Measurements from ENCODE around the gene ST8SIA5.

ST8SIA5 gene

DNA sequence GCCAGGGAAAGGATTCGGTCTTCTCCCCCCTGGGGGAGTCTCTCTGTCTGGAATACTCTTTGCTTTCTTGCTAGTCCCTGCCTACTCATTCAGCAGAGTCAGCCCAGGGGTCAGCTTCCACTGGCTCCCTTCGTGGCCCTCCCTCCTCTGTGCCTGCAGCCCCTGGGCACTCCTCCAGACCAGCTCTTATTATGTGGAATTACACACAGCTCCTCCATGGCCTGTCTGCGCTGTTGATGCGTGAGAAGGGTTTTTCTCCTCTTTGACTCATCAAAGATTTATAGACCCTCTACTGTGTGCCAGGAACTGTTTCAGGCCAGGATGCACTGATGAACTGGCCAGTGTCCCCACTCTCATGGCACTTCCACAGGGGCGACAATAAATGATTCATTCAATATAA is 44.4 kb downstream of the ST8SIA5 start:
- TF ChIP-seq, protein P1, sequence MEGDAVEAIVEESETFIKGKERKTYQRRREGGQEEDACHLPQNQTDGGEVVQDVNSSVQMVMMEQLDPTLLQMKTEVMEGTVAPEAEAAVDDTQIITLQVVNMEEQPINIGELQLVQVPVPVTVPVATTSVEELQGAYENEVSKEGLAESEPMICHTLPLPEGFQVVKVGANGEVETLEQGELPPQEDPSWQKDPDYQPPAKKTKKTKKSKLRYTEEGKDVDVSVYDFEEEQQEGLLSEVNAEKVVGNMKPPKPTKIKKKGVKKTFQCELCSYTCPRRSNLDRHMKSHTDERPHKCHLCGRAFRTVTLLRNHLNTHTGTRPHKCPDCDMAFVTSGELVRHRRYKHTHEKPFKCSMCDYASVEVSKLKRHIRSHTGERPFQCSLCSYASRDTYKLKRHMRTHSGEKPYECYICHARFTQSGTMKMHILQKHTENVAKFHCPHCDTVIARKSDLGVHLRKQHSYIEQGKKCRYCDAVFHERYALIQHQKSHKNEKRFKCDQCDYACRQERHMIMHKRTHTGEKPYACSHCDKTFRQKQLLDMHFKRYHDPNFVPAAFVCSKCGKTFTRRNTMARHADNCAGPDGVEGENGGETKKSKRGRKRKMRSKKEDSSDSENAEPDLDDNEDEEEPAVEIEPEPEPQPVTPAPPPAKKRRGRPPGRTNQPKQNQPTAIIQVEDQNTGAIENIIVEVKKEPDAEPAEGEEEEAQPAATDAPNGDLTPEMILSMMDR (IDR thresholded peaks at IDR 0.05; ENCODE audit: extremely low read depth, missing control alignments) = no peak
- no peak for DNase-seq (ENCODE audit: low spot score)

DNA sequence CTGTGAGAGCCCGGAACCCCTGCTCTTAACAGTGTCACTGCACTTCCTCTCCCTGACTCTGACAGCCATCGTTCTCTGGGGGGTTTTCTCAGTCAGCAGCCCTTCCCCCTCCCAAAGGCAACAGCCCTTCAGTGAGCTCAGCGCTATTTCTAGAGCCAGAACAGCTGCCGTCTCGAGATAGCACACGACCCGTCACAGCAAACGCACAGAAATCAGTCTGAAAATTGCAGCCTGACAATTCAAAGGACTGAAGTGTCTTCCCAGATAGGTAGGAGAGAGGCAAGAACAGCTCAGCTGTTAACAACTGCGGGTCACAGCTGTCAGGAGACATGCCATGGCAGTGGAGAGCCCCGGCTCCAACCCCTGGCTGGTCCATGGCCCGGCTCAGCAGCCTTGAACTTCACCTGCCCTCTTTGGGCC is 45.4 kb downstream of the ST8SIA5 start:
- peak; percentile 33 for DNase-seq (ENCODE audit: low spot score)
- TF ChIP-seq, protein P1 (IDR thresholded peaks at IDR 0.05; ENCODE audit: extremely low read depth, missing control alignments) = no peak

DNA sequence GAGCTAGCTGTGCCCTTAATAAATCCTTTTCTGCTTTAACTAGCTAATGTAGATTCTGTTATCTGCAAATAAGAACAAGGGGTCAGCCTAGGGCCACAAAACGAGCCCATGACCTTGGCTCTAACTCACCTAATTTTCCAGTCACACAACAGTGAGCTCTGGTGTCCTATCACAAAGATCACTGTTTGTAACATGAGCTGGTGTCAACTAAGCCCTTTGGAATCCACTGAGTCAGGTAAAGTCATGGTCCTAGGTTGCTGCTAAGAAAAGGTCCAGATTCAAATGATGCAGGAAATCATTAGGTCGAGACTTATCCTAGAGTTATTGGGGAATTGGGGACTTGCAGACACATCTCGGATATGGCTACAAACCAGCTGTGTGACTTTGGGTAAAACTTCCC is 49.9 kb downstream of the ST8SIA5 start:
- no peak for DNase-seq (ENCODE audit: low spot score)
- TF ChIP-seq, protein P1 (IDR thresholded peaks at IDR 0.05; ENCODE audit: extremely low read depth, missing control alignments) = no peak

DNA sequence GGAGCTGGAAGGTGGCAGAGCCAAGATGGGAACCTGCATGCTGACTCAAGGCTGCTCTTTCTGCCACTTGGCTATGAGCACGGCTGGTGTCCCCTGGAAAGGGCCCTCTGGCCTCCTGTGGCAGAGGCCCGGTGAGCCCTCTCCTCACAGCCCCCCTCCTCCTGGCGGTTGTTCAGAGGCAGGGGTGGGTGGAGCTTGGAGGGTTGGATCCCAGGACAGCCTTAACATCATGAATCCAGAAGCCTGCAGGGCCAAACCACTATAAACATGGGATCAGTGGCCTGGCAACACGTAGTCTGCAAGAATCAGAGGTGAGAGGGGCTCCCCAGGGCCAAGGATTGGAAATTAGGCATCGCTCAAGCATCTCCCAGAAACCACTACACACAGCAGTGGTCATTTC is 51.3 kb downstream of the ST8SIA5 start:
- TF ChIP-seq, protein P1 (IDR thresholded peaks at IDR 0.05; ENCODE audit: extremely low read depth, missing control alignments) = no peak
- DNase-seq (ENCODE audit: low spot score) = no peak

DNA sequence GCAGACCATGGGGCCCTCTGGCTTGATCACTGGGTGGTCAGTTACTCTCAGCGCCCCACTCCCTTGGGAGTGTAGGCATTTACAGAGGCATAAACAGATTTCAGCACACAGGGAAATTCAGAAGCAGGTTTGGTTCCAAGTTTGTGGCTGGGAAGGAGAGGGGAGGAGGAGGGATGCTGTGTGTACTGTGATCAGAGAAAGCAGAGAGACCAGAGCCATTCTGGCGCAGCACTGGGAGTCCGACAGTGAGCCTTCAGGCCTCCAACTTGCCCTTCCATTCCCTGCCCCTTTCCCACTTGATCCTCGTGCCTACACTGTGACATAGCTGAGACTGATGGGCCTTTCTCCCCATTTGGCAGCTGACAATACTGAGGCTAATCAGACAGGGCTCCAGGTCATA is 52.0 kb downstream of the ST8SIA5 start:
- no peak for DNase-seq (ENCODE audit: low spot score)
- TF ChIP-seq, protein P1 (IDR thresholded peaks at IDR 0.05; ENCODE audit: extremely low read depth, missing control alignments) = no peak

DNA sequence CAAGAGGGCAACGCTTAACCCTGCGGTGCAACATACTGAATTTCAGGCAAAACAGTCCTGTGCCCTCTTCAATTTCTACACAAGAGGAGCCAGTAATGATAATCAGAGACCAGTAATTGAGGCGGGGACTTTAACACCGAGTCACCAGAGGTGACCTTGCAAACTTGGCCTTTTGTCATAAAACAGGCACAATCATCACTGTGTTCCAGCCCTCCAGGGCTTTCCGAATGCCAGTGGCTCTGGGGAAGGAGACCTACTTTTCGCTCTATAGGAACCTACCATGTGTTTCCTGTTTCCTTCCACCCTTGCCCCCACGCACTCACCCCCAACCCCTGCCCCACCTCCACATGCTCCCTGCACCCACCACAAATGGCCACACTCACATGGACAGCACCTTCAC is 52.7 kb downstream of the ST8SIA5 start:
- DNase-seq (ENCODE audit: low spot score) = no peak
- TF ChIP-seq, protein P1 (IDR thresholded peaks at IDR 0.05; ENCODE audit: extremely low read depth, missing control alignments) = no peak

DNA sequence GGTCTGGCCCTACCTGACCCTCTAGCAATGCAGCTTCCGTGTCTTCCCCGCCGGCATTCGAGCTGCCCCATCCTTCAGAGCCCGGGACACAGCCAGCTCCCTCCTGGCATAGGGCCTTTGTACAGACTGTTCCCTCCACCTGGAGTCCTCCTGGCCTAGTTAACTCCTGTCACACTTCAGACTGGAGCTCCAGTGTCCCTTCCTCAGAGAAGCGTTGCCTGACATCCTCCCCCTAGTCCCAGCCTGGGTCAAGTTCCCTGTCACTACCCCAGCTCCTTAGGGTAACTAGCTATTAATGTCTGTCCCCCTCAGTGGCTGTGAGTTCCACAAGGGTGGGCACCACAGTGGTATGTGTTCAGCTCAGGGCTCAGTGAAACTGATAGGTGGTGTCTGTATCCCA is 54.4 kb downstream of the ST8SIA5 start:
- DNase-seq (ENCODE audit: low spot score) = no peak
- TF ChIP-seq, protein P1 (IDR thresholded peaks at IDR 0.05; ENCODE audit: extremely low read depth, missing control alignments) = no peak

All from GM20000 (cell line).